DND-41 (cell line): ENCODE data around the gene OR13C3.

ENCODE experiments used
- ATAC-seq: fragments of 200-7000 bp; cut with Tn5 transposase; 3 replicates; pipeline ENCODE4 v1.9.1; 2021; ENCODE audit warnings: low read depth; ENCODE audit not compliant: insufficient read depth
- DNase-seq: peaks from one replicate; pipeline ENCODE4 v3.0.0-alpha.2; 2020
- H2AFZ ChIP-seq: 2 replicates; pipeline ENCODE4 v1.6.0; 2012; ENCODE audit warnings: low read depth, low read length
- H3K27ac ChIP-seq: 2 replicates; pipeline ENCODE4 v1.5.1; 2012; ENCODE audit warnings: low read length, inconsistent platforms
- H3K27me3 ChIP-seq: fragments of 200-600 bp; sonication (generic); 2 replicates; pipeline ENCODE4 v1.6.0; 2012; ENCODE audit warnings: low read length, mild to moderate bottlenecking, inconsistent platforms; ENCODE audit not compliant: insufficient read depth, poor library complexity
- H3K36me3 ChIP-seq: 2 replicates; pipeline ENCODE4 v1.5.1; 2012; ENCODE audit warnings: low read length, inconsistent platforms; ENCODE audit not compliant: insufficient read depth
- H3K4me1 ChIP-seq: 2 replicates; pipeline ENCODE4 v1.5.1; 2012; ENCODE audit warnings: mild to moderate bottlenecking, low read length; ENCODE audit not compliant: insufficient read depth
- H3K4me2 ChIP-seq: 2 replicates; pipeline ENCODE4 v1.6.0; 2012; ENCODE audit warnings: mild to moderate bottlenecking, moderate library complexity, low read length, inconsistent platforms; ENCODE audit not compliant: insufficient read depth
- H3K4me3 ChIP-seq, 2 experiments: fragments of 200-600 bp in 1 of 2; shearing (Covaris generic) in 1 of 2; 2 replicates each; pipeline ENCODE4 v1.5.1; 2012 to 2016; ENCODE audit warnings: inconsistent platforms in 2 of 2, low read length in 2 of 2, mild to moderate bottlenecking in 2 of 2, low read depth in 1 of 2, moderate library complexity in 1 of 2
- H3K79me2 ChIP-seq: 2 replicates; pipeline ENCODE4 v1.6.0; 2012; ENCODE audit warnings: low read length, inconsistent platforms; ENCODE audit not compliant: insufficient read depth
- H3K9ac ChIP-seq: 2 replicates; pipeline ENCODE4 v1.6.0; 2012; ENCODE audit warnings: low read depth, mild to moderate bottlenecking, inconsistent platforms, low read length, moderate library complexity
- H3K9me3 ChIP-seq: 2 replicates; pipeline ENCODE4 v1.5.1; 2012; ENCODE audit warnings: low read length, moderate library complexity, mild to moderate bottlenecking, inconsistent platforms; ENCODE audit not compliant: insufficient read depth, severe bottlenecking
- H4K20me1 ChIP-seq: 2 replicates; pipeline ENCODE4 v1.6.0; 2012; ENCODE audit warnings: low read length; ENCODE audit not compliant: insufficient read depth
- CTCF ChIP-seq: IDR thresholded peaks from 2 replicates; pipeline ENCODE4 v1.5.1; 2012; ENCODE audit warnings: borderline replicate concordance, low read length, moderate library complexity, mild to moderate bottlenecking; ENCODE audit not compliant: poor library complexity, severe bottlenecking; ENCODE audit errors: extremely low read depth
- EZH2 ChIP-seq: IDR thresholded peaks from 3 replicates; pipeline ENCODE4 v1.6.1; 2012; ENCODE audit warnings: borderline replicate concordance, low read depth, mild to moderate bottlenecking, moderate library complexity, low read length, inconsistent platforms; ENCODE audit not compliant: severe bottlenecking

OR13C3 gene

GRCh38 chr9:104556830-104557634 is 20.4 kb upstream of the OR13C3 start:
- no peak overlapping the region for H2AFZ ChIP-seq
- H3K27ac ChIP-seq = no peak overlapping the region
- no peak for DNase-seq

DNA sequence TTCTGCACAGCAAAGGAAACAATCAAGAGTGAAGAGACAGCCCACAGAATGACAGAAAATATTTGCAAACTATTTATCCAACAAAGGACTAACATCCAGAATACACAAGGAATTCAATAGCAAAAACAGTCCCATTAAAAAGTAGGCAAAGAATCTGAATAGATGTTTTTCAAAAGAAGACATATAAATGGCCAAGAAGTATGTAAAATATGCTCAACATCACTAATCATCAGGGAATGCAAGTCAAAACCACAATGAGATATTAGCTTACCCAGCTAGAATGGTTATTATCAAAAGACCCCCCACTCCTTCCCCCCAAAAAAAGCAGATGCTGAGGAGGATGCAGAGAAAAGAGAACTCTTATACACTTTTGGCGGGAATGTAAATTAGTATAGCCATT is 18.9 kb upstream of the OR13C3 start:
- Histone ChIP-seq H3K27me3 (no peaks in the 10 kb centered on the region), H3K79me2 (no peaks in the 10 kb centered on the region), H3K4me2 (no peak overlapping the region), H3K27ac (no peak overlapping the region), H3K9me3 (no peaks in the 10 kb centered on the region), H3K36me3 (no peaks in the 10 kb centered on the region), H3K4me1 (no peaks in the 10 kb centered on the region), H4K20me1 (no peaks in the 10 kb centered on the region), H3K4me3 (no peak overlapping the region), H3K9ac (no peak overlapping the region), H2AFZ (no peak overlapping the region)
- TF ChIP-seq CTCF (no peak), EZH2 (no peak)
- DNase-seq (no peak), ATAC-seq (no peak)

More at GRCh38 chr9:104556830-104557634, 20.4 kb upstream of the OR13C3 start:
- H3K27me3 ChIP-seq = no peaks in the 10 kb centered on the region
- no peak overlapping the region for H3K4me2 ChIP-seq
- TF ChIP-seq CTCF (no peak), EZH2 (no peak)
- no peaks in the 10 kb centered on the region for H3K9me3 ChIP-seq
- no peaks in the 10 kb centered on the region for H3K79me2 ChIP-seq
- no peak for ATAC-seq
- no peak overlapping the region for H3K9ac ChIP-seq
- no peak overlapping the region for H3K4me3 ChIP-seq
- no peaks in the 10 kb centered on the region for H3K4me1 ChIP-seq
- H3K36me3 ChIP-seq = no peaks in the 10 kb centered on the region
- no peaks in the 10 kb centered on the region for H4K20me1 ChIP-seq

DNA sequence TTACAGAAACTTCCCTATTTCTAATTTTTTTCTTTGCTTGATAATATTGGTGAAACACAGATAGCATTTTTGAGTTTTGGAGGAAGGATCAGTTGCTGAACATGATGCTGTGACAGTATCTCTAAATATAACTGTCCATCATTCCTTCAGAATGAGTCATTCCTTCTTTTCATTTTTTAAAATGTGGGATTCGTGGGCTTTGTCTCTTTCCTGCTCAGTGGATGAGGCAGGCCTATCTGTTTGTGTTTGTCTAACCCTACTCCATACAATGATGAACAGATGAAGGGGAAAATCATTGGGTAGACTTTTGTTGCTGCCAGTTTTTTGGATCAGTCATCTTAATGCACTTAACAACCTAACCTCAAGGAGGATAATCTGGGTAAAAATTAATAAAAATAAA is 16.6 kb upstream of the OR13C3 start:
- H2AFZ ChIP-seq = no peak overlapping the region
- no peak for DNase-seq
- no peak overlapping the region for H3K4me2 ChIP-seq
- no peak overlapping the region for H3K27ac ChIP-seq
- no peaks in the 10 kb centered on the region for H3K79me2 ChIP-seq
- no peaks in the 10 kb centered on the region for H4K20me1 ChIP-seq
- no peaks in the 10 kb centered on the region for H3K9me3 ChIP-seq
- no peak overlapping the region for H3K4me3 ChIP-seq
- ATAC-seq = no peak
- no peaks in the 10 kb centered on the region for H3K36me3 ChIP-seq
- no peak overlapping the region for H3K9ac ChIP-seq
- no peaks in the 10 kb centered on the region for H3K27me3 ChIP-seq
- no peak for TF ChIP-seq CTCF
- TF ChIP-seq EZH2 = no peak
- no peaks in the 10 kb centered on the region for H3K4me1 ChIP-seq

DNA sequence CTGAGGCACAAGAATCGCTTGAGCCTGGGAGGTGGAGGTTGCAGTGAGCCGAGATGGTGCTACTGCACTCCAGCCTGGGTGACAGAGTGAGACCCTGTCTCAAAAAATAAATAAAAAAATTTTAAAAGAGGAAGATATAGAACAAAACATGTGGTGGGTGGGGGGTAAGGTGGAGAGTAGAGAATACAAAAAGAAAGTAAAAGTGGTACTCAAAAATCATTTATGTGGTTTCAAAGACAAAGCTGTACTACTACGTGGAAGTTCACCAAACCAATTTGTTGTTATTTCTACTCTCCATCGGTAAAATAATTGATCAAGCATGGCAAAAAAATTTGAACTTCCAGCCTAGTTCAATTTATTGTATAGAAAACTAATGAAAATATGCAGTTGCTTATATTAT is 8.0 kb upstream of the OR13C3 start:
- ATAC-seq = no peak
- H3K79me2 ChIP-seq = no peaks in the 10 kb centered on the region
- H3K27ac ChIP-seq = no peak overlapping the region
- no peaks in the 10 kb centered on the region for H3K36me3 ChIP-seq
- no peak overlapping the region for H2AFZ ChIP-seq
- no peak overlapping the region for H3K9ac ChIP-seq
- H4K20me1 ChIP-seq = no peaks in the 10 kb centered on the region
- TF ChIP-seq EZH2 (no peak), CTCF (no peak)
- no peaks in the 10 kb centered on the region for H3K4me1 ChIP-seq
- no peak for DNase-seq
- H3K27me3 ChIP-seq = no peaks in the 10 kb centered on the region
- no peaks in the 10 kb centered on the region for H3K9me3 ChIP-seq
- H3K4me3 ChIP-seq = no peak overlapping the region
- no peak overlapping the region for H3K4me2 ChIP-seq
